Measurements from ENCODE around the gene PGM2L1. TPM values are rescaled to one million over a fixed set of nuclear protein-coding genes. Genes with fewer than 3 reads are reported as not detected.

Gene PGM2L1
- total RNA-seq, result 5.0 and 9.3 TPM in 2 replicates

DNA sequence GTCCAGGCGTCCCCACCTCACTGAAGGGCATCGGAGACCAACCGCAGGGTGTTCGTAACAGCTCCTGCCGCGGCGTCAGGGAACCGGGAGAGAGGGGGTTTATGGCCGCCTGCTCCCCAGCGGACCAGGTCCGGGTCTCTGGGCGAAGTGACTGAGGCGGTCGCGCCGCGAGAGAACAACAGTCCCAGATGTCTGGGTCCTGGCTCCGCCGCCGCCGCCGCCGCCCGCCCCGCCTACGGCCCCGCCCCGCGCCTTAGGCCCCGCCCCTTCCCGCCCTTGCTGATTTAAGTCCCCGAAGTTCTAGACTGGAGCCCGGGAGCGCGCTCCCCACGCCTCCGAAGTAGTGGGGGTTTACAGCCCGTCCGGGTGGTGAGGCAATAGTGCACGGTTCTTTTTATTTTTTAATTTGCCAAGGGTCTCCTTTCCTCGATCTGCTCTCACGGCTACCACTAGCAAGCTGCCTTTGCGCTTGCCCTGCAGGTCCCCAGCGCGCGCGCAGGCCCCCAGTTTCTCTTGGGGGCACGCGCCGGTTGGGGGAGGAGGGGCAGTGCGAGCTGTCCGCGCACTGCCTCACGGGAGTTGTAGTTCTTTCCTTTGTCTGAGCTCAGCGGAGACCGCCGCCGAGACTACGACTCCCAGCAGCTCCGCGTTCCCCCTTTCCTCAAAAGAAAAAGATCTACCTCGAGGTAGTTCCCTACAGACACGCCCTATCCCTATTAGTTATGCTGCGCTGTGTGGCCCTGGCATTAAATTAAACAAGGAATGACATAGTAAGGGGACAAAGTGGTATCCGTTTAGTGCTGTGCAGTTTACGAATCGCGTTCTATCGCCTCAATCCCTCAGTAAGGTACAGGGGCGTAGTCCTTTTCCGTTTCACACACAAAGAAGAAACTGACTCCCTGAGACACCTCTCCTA lies at the start of gene PGM2L1:
TSS of gene PGM2L1 (minus strand) at position 190 of the 916 bp plus-strand sequence. CDS start 272 bp downstream, outside the sequence.

DNA sequence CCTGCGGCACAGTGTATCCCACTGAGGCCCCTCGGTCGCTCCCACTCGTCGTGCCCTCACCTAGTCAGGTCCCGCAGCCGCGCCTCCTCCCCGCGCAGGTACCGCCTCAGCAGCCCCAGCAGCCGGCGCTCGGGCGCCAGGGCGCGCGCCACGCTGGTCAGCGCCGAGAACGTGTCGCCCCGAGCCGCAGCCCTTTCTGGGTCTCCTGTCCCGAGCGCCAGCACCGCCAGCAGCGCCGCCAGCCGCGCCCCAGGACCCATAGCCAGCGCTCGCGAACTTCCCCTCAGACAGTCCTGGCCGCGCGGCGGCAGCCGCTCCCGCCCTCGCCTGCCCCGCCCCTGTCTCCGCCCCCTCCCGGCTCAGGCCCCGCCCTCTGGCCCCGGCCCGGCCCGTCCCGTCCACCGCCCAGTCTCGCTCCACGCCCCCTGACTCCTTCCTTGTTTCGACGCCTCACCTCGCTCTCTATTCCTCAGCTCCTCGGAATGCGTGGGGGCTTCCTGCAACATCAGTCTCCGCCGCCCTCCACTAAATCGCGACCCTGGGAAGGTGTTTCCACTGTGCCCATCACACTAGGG lies 86.8 kb downstream of the PGM2L1 start, which contains the start of gene P4HA3:
TSS of gene P4HA3 (minus strand) at position 289 of the 575 bp plus-strand sequence. CDS start at position 260, 29 bp downstream.

Other genes with a start within 250 kb of the PGM2L1 start
- 11.8 and 14.4 TPM in 2 replicates for gene C2CD3, start 227.4 kb downstream of the PGM2L1 start, total RNA-seq
- gene PPME1, start 227.1 kb downstream of the PGM2L1 start, total RNA-seq, result 36.4 and 44.3 TPM in 2 replicates
- gene P4HA3, start 86.8 kb downstream of the PGM2L1 start, total RNA-seq, result 13.4 and 47.9 TPM in 2 replicates
- gene KCNE3, start 69.1 kb upstream of the PGM2L1 start, total RNA-seq, result 0.58 and 3.4 TPM in 2 replicates
- 1.5 and 4.2 TPM in 2 replicates for gene LIPT2, start 95.3 kb upstream of the PGM2L1 start, total RNA-seq
- gene POLD3, start 194.1 kb upstream of the PGM2L1 start, total RNA-seq, result 11.8 and 14.0 TPM in 2 replicates

Measured in regular cardiac myocyte (primary cell).